MM.1S (cell line): ENCODE measurements around the gene FGFR2.

Experiments used
- EZH2 ChIP-seq: fragments of 300-600 bp; sonication (generic); optimal IDR thresholded peaks from 2 replicates; pipeline ENCODE3; 2017; ENCODE audit warnings: low read depth, mild to moderate bottlenecking, antibody characterized with exemption, low read length, mixed read lengths
- EZH2phosphoT487 ChIP-seq: fragments of 300-600 bp; sonication (generic); IDR thresholded peaks from 2 replicates; pipeline ENCODE4 v1.6.1; 2018; ENCODE audit warnings: antibody characterized with exemption, low read length
- TF ChIP-seq, protein P1 (sequence below): fragments of 300-600 bp; sonication (generic); IDR thresholded peaks from 2 replicates; pipeline ENCODE4 v1.5.1; 2016; ENCODE audit warnings: antibody characterized with exemption, low read length, mixed read lengths

DNA sequence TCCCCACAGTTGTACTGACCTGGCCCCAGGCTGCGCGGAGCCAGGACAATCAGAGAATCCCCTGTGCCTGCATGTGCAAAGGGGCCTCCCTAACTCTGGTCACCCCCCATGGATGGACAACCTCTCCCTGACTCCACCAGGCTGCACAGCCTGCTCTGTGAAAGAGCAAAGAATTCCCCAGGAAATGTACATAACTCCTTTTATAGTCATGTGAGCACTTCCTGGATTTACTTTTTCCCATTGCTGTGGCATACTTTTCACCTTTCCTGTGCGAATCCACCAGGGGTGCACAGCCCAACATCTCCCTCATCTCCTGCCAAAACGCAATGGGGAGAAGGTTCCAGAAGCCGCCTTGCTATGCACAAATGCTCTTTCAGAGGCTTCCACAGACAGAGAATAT lies 27.9 kb downstream of the FGFR2 start:
- TF ChIP-seq EZH2 (no peak), EZH2phosphoT487 (no peak)
- TF ChIP-seq, protein P1, sequence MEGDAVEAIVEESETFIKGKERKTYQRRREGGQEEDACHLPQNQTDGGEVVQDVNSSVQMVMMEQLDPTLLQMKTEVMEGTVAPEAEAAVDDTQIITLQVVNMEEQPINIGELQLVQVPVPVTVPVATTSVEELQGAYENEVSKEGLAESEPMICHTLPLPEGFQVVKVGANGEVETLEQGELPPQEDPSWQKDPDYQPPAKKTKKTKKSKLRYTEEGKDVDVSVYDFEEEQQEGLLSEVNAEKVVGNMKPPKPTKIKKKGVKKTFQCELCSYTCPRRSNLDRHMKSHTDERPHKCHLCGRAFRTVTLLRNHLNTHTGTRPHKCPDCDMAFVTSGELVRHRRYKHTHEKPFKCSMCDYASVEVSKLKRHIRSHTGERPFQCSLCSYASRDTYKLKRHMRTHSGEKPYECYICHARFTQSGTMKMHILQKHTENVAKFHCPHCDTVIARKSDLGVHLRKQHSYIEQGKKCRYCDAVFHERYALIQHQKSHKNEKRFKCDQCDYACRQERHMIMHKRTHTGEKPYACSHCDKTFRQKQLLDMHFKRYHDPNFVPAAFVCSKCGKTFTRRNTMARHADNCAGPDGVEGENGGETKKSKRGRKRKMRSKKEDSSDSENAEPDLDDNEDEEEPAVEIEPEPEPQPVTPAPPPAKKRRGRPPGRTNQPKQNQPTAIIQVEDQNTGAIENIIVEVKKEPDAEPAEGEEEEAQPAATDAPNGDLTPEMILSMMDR = no peak
